Fibroblast of villous mesenchyme (primary cell): Measurements from ENCODE around the gene ERP44. TPM values are rescaled to one million over a fixed set of nuclear protein-coding genes. Genes with fewer than 3 reads are reported as not detected.
"Not testable (repeated sequence)": the region's sequence is repeated elsewhere in the genome, so short reads cannot be mapped to it uniquely, and the experiment has no call there.

Experiments used
- DNase-seq: peaks from one replicate; pipeline ENCODE4 v3.0.0-alpha.2; 2010; ENCODE audit warnings: low read depth
- H3K4me3 ChIP-seq: 2 replicates; pipeline ENCODE4 v1.5.1; 2011; ENCODE audit warnings: low read depth, mild to moderate bottlenecking, low read length
- total RNA-seq: library from RNA; depleted of rRNA; stranded (reverse); fragments of >200 nt; gene quantifications from 2 replicates; pipeline ENCODE4 v1.2.3, GENCODE V29; 2012
- TF ChIP-seq, protein P1 (sequence below): IDR thresholded peaks from 2 replicates; pipeline ENCODE4 v1.5.1; 2012; ENCODE audit warnings: low read depth, mild to moderate bottlenecking, low read length; ENCODE audit not compliant: insufficient read depth

Gene ERP44
- total RNA-seq, 1 donor: 22.0 TPM

DNA sequence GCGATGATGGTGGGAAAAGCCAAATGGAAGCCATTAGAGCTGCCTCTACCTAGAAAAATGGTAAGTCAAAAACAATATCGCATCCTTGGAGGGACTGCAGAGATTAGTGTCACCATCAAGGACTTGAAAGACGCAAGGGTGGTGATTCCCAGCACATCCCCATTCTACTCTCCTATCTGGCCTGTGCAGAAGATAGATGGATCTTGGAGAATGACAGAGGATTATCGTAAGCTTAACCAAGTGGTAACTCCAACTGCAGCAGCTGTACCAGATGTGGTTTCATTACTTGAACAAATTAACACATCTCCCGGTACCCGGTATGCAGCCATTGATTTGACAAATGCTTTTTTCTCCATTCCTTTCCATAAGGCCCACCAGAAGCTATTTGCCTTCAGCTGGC is 23.8 kb downstream of the ERP44 start:
- TF ChIP-seq, protein P1, sequence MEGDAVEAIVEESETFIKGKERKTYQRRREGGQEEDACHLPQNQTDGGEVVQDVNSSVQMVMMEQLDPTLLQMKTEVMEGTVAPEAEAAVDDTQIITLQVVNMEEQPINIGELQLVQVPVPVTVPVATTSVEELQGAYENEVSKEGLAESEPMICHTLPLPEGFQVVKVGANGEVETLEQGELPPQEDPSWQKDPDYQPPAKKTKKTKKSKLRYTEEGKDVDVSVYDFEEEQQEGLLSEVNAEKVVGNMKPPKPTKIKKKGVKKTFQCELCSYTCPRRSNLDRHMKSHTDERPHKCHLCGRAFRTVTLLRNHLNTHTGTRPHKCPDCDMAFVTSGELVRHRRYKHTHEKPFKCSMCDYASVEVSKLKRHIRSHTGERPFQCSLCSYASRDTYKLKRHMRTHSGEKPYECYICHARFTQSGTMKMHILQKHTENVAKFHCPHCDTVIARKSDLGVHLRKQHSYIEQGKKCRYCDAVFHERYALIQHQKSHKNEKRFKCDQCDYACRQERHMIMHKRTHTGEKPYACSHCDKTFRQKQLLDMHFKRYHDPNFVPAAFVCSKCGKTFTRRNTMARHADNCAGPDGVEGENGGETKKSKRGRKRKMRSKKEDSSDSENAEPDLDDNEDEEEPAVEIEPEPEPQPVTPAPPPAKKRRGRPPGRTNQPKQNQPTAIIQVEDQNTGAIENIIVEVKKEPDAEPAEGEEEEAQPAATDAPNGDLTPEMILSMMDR: no peak
- no peak overlapping the region for H3K4me3 ChIP-seq
- no peak for DNase-seq

DNA sequence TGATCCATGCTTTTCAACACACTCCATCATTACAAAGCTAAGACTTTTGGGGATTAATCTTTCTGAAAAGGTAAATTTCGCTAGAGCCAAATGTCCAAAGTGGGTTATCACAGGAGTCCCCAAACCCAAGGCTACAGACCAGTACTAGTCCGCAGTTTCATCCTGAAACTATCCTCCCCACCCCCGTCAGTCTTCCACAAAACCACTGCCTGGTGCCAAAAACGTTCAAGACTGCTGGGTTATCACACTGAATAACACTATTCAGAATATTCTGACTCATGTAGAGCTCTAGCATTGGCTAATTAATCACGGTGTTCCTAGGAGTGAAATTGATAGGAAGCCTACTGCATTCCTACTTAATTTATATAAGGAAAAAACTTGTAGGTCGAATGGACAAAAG is 24.7 kb downstream of the ERP44 start:
- TF ChIP-seq, protein P1: no peak
- DNase-seq: no peak

DNA sequence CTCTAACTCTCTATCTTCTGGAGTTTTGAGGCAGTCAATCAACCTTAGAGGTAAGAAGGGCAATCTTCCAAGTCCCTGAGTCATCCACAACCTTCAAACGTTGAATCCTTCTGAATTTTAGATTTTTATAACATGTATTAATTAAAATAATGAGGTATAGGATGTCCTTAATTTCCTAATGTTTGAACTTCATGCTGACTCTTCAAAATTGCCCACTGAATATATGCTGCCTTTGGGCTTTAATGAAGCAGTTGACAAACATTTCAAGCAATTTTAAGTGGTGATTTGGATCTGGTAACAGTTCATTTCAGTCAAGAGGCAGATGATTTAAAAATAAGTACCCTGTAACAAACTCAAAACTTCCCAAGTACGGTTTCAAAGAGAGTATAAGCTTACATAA is 26.0 kb downstream of the ERP44 start:
- no peak for DNase-seq
- TF ChIP-seq, protein P1: no peak
- H3K4me3 ChIP-seq: no peak overlapping the region

More for the DNA sequence above, 24.7 kb downstream of the ERP44 start:
- H3K4me3 ChIP-seq: no peak overlapping the region

DNA sequence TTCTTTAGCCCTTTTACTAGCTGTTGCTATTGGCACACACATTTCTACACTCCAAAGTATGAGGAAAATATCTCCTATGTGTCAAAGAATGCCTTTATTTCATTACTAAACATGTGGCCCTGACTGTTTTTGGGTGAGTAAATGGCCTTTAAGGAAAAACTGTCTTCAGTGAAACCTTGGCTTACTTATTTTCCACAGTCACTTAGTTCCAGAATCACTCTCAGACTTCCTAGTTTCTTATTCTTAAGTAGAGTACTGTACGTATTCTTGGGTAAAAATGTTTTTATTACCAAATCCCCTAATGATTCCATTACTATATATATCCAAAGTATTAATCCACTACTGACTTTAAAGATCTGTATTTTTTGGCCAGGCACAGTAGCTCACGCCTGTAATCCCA is 27.5 kb downstream of the ERP44 start:
- DNase-seq: no peak
- TF ChIP-seq, protein P1: no peak
- H3K4me3 ChIP-seq: no peak overlapping the region

DNA sequence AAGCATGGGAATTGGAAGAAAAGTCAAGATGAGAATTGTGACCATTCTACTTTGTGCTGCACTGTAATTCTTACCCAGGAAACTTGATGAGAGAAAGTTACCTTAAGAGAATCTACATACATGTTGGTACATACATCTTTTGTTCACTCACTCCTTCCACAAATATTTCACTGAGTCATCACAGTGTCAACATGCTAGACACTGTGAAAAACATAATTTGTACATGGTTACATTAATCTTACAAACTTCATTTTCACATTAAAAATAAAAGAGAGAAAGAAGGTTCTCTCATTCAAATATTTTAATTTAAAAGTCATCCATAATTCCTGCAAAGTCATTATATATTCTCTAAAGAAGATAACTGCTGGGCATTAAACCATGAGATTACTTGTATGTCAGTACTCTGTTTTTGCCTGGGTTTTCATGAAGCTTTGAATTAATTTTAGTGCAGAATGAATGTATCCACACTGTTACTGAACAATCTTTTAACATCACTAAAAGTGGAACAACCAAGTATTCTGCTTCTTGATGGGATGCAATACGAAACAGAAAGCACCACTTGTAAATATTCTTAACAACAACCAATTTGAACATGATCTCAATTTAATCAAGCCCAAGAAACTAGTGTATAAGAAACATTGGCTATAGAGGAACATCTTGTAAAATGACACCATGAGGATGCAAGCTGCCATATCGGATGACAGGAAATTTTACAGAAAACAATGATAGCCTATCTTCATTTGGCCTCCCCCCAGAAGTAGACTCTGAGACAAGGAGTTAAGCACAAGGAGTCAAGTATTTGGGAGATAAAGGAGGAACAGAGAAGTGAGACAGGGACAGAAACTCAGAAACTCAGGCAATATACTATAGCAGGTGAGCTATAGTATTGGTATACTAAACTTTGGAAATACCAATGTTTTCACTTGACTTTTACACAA is 28.4 kb downstream of the ERP44 start:
- H3K4me3 ChIP-seq: no peak overlapping the region
- TF ChIP-seq, protein P1: no peak
- DNase-seq: no peak

DNA sequence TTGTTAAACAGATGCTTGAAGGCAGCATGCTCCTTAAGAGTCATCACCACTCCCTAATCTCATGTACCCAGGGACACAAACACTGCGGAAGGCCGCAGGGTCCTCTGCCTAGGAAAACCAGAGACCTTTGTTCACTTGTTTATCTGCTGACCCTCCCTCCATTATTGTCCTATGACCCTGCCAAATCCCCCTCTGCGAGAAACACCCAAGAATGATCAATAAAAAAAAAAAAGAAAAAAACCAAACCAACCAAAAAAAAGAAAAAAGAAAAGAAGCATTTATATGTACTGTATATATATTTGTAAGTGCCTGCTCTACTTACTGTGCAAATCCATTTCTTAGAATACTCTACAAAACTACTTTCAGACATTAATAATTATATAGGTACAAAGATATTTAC is 29.7 kb downstream of the ERP44 start:
- not testable (repeated sequence) for H3K4me3 ChIP-seq, DNase-seq

DNA sequence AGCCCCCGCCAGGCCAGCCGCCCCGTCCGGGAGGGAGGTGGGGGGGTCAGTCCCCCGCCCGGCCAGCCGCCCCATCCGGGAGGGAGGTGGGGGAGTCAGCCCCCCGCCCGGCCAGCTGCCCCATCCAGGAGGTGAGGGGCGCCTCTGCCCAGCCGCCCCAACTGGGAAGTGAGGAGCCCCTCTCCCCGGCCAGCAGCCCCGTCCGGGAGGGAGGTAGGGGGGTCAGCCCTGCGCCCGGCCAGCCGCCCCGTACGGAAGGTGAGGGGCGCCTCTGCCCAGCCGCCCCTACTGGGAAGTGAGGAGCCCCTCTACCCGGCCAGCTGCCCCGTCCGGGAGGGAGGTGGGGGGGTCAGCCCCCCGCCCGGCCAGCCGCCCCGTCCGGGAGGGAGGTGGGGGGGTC is 30.8 kb downstream of the ERP44 start:
- not testable (repeated sequence) for H3K4me3 ChIP-seq, DNase-seq

DNA sequence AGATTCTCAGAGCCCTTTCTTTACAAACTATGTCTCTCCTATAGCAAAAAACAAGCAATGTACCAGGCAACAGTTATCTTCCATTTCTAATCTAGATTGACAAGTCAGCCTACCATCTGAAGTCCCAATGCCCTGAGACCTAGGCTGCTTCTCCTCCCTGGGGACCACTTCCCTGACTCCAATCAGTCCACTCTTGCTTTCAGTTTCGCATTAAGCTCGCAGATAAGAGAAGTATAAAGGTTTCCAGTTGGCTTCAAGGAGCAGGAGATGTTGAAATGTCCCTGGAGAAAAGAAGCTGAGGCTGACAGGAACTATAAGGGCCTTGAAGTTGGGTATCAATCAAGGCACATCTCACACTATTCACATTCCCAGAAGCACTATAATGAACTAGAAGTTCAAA is 32.3 kb downstream of the ERP44 start:
- DNase-seq: peak; percentile 84
- TF ChIP-seq, protein P1: no peak
- peak overlapping the region; percentile 0 for H3K4me3 ChIP-seq
